Renal cortical epithelial cell (primary cell): ENCODE results near the gene FREM3. TPM values are rescaled to one million over a fixed set of nuclear protein-coding genes. Genes with fewer than 3 reads are reported as not detected.
"Not testable (repeated sequence)": the region's sequence is repeated elsewhere in the genome, so short reads cannot be mapped to it uniquely, and the experiment has no call there.

Source experiments
- DNase-seq: peaks from one replicate; pipeline ENCODE4 v3.0.0-alpha.2; 2011; ENCODE audit warnings: low read depth
- total RNA-seq: library from RNA; depleted of rRNA; stranded (reverse); fragments of >200 nt; gene quantifications from 2 replicates; pipeline ENCODE4 v1.2.3, GENCODE V29; 2014

Gene FREM3
- total RNA-seq = not detected in 2 replicates

DNA sequence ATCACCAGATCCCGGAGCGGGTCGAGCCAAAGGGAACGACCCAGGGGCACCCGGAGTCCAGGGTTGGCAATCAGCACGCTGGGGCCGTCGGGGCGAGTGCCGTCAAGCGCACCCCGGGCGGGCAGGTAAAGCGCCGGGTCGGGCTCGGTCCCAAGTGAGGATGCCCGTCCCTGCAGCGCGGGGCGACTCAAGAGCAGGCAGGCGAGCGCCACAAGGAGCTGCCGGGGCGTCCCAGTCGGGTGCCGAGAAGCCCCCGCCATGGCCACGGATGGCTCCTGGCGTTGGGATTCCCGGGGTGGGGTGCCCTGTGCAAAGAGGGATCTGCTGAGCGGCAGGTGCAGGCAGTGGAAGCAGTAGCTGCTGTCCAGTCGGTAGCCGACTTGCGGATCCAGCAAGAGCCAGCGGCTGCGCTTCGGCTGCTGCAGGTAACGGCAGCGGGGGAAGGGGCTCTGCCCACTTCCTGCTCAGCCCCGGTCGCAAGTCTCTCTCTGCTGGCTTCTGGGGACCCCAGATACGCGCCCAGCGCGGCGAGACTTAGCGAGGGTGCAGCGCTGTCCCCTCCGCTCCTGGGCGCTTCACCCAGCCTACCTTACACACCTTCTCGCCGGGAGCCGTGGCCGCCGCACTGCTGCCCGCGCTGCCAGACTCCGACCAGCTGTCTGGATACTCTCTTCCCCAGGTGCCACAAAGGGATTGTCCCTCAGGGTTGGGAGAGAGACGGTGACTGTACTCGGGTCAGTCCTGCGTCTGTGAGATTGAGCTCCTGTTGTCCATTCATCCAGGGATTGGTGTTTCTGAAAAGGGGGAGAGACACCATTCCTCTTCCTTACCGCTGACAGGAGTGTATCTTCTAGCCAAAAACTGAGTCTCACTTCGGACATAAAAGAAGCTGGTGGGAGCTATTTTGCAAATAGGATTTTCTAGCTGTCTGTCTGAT is at the start of gene FREM3:
Gene FREM3 (minus strand): TSS at position 260 of the 937 bp plus-strand sequence. CDS start 0 bp downstream, at position 260.
- DNase-seq = no peak

DNA sequence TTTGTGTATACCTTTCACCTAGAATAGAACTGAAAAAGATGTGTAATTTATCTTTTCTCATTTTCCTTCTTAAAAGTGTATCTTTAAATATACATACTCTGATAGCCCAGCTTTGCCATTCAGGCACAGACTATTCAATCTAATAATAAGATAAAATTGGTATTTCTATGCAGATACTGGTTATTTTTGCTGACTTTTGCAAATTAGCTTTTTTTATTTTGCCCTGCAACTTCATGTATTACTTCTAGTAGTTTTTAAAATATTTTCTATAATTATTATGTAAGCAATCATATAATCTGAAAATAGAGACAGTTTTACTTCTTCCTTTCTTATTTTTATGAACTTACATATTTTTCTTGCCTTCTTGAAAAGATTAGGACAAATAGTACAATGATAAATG is 45.4 kb upstream of the FREM3 start:
- DNase-seq = no peak

DNA sequence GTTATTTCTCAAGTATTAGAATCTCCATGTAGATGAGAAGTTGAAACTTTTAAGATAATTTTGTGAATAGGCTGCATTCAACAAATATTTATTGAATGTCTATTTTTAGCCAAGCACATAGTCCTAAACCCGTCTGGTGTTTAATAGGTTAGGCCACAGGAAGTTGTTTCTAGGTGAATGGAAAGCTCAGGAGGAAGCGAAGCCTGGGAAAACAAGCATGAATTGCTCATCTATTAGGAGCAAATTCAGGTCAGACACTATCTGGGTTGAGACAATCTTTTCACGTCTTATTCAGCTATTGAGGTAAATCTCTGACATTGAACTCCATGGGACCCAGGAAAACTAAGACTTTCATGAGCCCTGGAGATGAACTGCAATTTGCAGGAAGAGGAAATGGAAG is 43.1 kb upstream of the FREM3 start:
- no peak for DNase-seq

DNA sequence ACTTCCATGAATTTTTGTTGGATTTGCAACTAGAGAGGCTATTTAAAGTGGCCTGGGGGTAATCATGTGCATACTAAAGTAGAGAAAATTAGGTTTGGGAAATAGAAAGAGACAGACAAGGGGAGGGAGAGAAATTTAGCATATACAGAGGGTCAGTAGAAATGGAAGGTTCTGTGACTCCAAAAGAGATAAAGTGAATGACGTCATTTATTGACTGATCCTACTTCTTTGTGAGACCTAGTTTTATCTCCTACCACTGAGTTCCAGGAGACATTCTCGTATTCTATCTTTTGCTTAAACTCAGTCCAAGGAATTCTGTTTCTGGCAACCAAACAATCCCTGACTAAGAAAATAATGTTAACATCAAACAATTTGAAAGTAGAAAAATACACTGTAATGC is 42.4 kb upstream of the FREM3 start:
- no peak for DNase-seq

DNA sequence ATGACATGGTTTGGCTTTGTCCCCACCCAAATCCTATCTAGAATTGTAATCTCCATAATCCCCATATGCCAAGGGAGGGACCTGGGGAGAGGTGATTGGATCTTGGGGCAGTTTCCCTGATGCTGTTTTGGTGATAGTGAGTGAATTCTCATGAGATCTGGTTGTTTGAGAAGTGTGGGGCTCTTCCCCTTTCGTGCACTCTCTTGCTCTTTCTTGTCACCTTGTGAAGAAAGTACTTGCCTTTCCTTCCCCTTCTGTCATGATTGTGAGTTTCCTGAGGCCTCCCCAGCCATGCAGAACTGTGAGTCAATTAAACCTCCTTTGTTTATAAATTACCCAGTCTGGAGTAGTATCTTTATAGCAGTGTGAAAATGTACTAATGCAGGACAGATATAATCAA is 36.4 kb upstream of the FREM3 start:
- DNase-seq = no peak

DNA sequence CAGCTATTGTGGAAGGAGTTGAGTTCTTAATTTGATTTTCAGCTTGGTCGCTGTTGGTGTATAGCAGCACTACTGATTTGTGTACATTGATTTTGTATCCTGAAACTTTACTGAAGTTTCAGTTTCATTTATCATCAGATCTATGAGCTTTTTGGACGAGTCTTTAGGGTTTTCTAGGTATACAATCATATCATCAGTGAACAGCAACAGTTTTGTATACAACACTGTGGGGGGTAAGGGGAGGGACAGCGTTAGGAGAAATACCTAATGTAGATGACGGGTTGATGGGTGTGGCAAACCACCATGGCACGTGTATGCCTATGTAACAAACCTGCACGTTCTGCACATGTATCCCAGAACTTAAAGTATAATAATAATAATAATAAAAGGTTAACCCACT is 35.6 kb upstream of the FREM3 start:
- DNase-seq = not testable (repeated sequence)

DNA sequence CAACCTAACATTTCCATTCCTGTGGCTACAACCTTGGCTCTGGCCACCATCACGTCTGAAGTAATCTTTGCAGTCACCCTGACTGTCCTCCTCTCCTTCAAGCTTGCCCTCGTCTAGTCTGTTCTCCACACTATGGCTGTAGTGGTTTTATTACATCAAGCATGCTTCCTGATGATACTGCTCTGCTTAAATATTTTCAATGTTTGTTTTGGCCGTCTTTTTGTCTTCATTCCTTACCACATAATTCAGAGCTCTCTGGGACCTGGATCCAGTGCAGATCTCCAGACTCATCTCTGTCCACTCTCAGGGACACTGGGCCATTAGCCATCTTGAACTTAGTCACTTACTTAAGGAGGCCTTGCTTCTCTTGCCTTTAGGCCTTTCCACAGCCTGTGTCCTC is 27.7 kb upstream of the FREM3 start:
- no peak for DNase-seq

DNA sequence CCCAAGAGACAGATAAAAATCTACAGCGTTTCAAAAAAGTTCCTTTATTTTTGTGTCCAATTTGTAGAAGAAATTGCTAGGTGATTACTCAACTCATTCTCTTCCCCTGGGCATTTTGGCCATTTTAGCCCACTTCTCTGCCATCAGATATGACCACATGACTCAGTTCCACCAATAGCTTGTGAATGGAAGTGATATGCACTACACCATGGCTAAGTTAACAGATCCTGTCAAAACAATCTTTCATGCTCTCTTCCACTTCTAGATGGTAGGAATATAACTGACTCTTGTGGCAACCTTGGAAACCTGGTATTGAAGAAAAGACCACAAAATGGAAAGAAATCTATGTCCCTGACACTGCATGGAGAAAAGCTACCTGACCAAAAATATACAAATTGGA is 26.2 kb upstream of the FREM3 start:
- DNase-seq = no peak

DNA sequence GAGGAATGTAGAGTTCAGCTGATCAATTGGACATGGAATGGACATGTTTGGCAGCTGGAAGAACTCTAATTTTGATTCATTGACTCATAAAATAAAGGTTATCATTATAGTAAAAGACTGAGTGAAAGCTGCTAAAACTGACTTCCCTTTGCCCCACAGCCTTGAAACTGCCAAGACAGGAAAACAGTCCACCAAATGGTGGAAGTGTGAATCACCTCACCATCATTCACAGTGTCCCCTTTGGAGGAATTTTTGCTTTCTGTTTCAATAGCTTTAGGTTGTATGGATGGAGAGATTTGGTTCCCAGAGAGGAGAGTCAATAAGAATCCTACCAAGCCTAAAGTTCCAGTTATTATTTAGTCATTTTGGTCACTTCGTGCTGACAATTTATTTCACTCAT is 20.8 kb upstream of the FREM3 start:
- no peak for DNase-seq

DNA sequence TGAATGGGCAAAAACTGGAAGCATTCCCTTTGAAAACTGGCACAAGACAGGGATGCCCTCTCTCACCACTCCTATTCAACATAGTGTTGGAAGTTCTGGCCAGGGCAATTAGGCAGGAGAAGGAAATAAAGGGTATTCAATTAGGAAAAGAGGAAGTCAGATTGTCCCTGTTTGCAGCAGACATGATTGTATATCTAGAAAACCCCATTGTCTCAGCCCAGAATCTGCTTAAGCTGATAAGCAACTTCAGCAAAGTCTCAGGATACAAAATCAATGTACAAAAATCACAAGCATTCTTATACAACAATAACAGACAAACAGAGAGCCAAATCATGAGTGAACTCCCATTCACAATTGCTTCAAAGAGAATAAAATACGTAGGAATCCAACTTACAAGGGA is 18.3 kb upstream of the FREM3 start:
- DNase-seq = not testable (repeated sequence)

DNA sequence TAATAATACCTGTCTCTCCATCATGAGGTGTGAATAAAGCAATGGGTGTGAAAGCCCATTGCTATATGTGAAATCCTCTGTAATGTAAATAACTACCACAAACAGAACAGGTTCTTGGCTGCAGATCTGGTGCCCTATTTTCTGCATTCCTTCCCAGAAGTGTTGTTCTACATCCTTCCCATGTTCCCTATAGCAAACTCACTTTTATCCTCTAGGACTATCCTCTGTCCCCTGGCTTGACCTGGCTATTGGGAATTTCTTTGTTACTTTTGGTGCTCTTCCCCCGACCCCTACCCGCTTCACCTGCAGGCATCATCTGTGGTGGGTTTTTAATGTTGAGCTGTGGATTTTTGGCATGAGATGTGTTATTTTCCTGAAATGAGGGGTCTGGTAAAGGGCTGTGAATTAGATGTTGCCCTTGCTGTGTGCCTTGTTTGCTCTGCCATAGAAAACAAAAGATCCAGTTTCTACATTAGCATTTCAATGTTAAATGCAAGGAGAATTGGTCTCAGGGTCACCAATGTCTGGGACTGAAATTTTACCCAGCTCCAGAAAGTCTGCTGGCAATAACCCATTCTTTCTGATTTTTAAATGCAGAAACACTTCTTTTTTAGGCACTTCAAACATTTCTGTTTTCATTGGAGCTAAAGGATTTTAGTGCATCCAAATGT is 13.6 kb upstream of the FREM3 start:
- DNase-seq = no peak

DNA sequence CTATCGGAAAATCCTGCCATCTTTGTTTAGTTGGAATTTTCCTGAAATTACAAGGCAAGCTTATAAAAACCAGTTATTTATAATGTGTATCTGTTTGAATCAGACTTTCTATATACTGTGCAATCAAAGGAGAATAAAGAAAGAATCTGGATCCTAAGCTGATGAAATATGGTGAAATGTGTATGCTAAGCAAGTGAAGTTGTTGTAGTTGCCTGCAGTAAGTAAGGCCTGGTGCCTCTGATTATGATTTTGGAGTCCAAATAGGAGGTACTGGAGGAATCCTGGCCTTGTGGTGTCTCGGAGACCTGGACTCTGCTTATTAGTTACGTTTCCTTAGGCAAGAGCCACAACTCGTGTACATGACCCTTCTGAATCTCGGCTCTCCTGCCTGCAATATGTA is 13.1 kb upstream of the FREM3 start:
- no peak for DNase-seq

DNA sequence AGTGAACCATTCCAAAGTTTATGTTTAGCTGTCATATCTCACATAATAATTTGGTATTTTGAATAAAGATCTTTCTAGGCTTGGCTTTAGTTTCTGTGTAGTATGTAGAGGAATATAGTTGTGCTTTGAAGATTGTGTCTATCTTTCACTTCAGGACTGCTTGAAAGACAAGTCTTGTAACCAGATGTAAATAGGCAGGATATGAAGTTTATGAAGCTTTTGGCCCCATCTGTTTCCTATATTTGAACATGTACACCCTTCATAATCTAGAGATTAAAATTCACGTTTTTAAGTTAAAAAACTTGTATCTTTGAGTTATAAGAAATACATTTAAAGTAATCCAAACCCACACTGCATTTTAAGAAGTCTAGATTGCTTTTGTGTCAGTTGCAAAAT is 11.7 kb upstream of the FREM3 start:
- no peak for DNase-seq

DNA sequence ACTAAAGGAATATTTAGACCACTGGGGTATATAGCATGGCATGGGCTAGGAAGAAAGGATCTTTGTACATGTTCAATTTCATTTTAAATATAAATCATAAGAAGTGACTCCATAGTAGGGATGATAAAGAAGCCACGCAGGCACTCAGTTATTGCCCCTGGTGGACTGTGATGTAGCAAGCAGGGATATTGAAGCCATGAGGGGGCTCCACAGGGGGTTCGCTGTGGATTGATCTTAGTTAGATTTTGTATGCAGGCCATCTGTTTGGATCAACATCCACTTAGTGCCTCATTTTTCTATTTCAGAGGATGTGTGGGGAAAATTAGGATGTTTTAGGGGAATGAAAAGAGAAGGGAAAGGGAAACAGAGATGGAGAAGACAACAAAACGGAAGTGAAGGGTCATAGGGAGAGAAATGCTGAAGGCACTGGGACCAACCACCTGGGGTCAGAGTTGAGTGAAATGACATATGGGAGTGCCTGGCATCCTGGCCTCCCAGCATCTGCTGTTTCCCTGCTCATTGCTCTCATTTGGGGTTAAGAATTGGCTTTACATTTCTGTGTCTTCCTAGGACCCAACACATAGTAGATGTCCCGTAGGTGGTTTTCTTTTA is 11.2 kb upstream of the FREM3 start:
- no peak for DNase-seq

DNA sequence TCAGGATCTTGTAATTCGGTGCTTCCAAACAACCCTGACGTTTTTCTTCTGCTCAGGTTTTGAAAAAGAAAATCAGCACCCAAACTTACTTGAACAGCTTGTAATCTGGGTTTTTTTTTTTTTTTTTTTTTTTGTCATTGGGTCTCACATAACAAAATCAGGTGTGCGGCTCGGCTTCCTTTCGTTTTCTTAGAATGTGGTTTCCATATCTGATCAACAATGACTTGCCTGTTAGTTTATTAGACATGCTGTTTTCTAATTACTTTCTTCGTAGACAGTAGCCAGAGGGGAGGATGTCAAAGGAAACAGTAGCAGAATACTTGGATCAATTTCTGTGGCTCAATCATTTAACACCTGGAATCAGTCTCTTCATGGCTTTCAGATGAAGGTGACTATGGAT is 890 bp upstream of the FREM3 start:
- no peak for DNase-seq

DNA sequence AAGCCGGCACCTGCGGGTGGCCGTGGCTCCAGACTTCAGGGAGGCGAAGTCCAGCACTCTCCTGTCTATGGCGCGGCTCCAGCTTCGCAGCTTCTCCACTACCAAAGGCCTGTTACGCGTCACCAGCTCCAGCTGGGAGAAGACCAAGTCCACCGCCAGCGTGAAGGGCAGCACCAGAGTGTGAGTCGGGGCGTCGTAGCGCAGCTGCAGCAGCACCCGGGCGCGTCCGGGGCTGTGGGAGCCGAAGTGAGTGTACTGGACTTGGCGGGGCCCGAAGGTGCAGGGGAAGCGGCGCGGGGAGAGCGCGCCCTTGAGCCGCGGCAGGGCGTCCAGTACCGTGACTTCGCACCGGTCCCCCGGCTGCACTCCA is 444 bp downstream of the FREM3 start:
- no peak for DNase-seq

DNA sequence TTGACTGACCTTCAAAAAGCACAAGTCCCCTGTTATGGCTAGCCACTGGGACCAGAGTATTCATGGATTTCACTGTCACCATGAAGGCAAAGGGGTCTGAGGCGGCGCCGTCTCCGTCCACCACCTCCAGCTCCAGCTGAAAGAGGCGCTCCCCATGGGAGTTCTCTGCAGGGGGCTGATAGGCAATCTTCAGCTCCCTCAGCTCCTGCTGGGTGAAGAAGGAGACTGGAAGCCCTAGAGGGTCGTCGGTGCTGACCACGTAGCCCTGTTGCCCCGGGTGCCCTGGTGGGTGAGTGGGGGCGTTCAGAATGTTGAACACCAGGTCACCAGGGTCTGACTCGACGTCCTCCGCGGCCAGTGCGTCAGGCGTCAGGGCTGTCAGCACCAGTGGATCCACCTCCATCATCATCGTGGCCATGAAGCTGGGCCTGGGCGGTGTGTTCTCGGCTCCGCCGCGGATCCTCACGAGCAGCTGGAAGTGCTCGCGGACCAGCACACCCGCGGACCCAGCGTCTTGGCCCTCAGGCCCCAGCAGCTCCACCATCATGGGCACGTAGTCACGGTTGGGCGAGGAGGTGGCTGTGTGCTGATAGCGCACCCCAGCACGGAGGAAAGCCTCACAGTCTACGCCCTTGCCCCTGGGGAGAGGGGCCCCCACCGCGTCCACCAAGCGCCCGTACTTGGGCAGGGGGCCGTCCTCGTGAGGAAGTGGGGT is 987 bp downstream of the FREM3 start:
- no peak for DNase-seq

DNA sequence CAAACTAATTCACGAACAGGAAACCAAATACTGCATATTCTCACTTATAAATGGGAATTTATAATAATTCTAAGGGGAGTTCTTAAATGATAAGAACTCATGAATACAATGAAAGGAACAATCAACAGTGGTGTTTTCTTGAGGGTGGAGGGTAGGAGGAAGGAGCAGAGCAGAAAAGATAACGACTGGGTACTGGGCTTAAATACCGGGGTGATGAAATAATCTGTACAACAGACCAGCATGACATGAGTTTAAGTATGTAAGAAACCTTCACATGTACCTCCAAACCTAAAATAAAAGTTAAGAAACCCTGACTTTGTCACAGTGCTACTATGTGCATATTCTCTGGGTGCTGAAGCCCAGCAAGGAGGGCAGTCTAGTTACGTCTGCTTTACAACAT is 6.6 kb downstream of the FREM3 start:
- no peak for DNase-seq

DNA sequence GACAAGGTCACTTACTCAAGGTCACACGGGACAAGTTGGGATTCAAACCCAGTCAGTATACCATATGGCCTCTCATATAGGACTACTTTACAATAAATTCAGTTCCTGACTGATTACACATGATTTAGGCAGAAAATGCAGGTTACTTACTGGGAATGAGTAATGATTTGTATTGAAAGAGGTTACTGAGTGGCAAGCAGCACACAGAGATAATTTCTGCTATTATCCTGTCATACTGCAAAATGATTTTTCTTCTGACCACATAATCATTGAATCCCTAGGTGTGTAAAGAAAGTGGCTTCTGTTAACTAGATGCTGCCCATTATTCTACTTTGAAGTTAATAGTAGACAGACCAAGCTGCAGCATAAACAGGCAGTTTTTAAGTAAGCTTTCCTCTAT is 8.2 kb downstream of the FREM3 start:
- DNase-seq = no peak

DNA sequence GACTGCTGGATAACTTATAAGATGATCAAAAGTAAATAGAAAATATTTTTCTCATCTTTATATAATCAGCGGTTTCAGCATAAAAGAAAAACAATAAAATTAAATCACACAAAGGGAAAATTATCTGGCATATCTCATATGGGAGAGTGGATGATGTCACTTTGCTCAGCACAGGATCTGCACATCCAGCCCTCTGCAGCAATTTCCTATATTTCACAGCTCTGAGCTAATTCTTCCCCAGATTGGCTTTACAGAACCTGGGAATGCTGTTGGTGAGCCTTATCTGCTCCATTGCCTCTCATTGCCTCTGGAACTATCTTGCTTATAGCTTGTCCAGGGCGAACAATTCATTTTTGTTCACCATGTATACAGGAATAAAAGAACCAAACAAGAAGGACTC is 21.0 kb downstream of the FREM3 start:
- no peak for DNase-seq

DNA sequence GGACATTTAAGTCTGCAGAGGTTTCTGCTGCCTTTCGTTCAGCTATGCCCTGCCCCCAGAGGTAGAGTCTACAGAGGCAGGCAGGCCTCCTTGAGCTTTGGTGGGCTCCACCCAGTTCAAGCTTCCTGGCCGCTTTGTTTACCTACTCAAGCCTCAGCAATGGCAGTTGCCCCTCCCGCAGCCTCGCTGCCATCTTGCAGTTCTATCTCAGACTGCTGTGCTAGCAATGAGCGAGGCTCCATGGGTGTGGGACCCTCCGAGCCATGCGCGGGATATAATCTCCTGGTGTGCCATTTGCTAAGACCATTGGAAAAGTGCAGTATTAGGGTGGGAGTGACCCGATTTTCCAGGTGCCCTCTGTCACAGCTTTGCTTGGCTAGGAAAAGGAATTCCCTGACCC is 26.8 kb downstream of the FREM3 start:
- not testable (repeated sequence) for DNase-seq

DNA sequence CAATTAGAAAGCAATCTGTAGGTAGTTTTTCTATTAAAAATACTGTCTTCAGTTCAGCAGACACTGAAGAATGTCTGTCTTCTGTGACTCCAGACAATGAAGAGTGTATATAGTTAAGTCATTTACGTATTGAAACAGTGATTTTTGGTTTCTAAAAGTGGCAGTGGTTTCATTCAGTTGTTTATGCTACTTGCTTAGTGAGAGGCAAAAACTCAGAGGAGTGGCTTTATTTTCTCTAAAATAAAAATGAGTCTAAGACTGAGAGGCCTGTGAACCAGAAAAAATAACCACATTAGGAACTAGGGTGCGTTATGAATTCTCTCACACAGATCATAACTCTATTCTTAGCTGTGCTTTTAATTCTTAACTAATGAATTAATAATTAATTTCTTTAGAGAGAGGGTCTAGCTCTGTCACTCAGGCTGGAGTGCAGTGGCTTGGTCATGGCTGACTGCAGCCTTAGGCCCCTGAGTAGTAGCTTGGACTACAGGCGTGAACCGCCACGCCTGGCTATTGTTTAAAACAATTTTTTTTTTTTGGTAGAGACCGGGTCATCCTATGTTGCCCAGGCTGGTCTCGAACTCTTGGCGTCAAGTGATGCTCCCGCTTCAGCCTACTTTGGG is 31.4 kb downstream of the FREM3 start:
- peak; percentile 3 for DNase-seq
